GM12892 (cell line): Measurements from ENCODE around the gene TEX38.

Experiments
- POLR2A ChIP-seq: IDR thresholded peaks from 2 replicates; pipeline ENCODE4 v1.6.1; 2011; ENCODE audit warnings: low read depth, low read length, control low read depth
- POLR2AphosphoS5 ChIP-seq: IDR thresholded peaks from 2 replicates; pipeline ENCODE4 v1.6.1; 2011; ENCODE audit warnings: low read depth, low read length, control low read depth

DNA sequence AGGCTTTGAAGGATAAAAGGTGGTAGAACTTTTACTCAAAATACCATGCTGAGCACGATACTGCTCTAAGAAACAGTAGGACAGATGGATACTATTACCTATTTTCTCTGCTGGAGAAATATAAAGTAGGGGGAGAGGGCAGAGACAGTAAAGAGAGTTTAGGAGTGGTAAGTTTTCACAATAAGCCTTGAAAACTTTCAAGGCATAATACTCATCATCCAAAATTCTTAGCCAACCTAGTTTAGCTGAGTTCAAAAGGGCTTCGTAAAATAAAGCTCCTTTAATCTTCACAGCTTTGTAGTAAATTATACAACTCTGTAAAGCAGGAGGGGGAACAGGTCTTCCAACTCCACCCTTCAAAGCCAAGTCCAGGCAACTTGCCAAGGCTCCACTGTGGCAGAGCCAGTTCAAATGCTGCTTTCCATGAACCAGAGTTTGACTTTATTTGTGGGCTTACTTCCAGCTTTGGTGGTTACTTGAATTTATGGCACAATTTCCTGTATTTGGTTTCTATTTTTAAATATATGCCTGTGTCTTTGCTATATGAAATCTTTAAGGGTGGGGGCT, 15.5 kb downstream of the TEX38 start:
- no peak for TF ChIP-seq POLR2A
- TF ChIP-seq POLR2AphosphoS5 = no peak
